COLO668 (cell line): ENCODE measurements around the gene IQSEC1.

ENCODE experiments used
- DNase-seq: peaks from one replicate; lab custom pipeline; 2025; ENCODE audit not compliant: unreplicated experiment; lab: John Stamatoyannopoulos, UW

The IQSEC1 gene

DNA sequence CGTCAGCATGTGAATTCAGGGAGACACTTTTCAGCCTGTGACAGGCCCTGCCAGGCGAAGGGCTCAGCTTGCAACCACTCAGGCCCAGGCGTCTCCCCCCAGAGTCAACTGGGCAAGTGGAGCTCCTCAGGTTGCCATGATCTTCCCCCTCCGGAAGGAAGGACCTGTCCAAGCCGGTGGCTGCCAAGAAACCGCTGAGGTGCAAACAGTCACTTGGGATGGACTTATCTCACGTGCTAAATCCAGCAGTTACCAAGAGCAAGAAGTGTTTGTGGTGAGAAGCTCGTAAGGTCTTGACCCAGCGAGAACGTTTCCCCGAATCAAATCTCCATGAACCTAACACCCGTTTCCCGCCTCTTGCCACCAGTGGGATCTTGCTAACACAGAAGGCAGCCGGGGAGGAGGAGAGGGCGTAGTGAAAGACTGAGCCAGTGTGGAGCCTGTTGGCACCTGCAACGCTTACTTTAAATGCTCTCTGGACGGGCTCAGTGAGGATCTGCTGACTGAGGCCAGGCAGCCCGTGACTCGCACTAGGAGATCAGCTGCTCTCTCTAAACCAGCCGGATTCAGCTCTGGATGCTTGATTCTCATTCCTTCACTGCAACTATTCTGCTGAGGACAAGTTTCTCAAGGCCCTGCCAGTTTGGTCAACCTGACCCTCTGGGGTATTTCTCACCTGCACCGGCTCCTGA is 39.0 kb downstream of the IQSEC1 start:
- no peak for DNase-seq

DNA sequence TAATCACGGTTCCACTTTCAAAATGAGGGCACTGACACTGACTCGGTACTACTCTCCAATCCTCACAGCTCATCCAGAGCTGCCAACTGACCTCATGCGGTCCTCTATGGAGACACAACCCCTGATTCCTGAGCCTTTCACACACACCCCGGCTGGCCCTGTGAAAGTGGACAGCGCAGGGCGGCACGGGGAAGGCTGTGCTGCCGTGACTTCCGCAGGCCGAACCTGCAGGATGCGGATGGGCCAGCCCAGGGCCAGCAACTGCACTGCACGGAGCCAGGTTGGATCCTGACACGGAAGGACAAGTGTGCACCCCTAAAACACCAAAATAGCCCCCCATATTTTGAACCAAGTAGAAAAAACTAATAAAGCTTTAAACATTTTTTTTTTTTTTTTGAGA is 41.0 kb downstream of the IQSEC1 start:
- no peak for DNase-seq

DNA sequence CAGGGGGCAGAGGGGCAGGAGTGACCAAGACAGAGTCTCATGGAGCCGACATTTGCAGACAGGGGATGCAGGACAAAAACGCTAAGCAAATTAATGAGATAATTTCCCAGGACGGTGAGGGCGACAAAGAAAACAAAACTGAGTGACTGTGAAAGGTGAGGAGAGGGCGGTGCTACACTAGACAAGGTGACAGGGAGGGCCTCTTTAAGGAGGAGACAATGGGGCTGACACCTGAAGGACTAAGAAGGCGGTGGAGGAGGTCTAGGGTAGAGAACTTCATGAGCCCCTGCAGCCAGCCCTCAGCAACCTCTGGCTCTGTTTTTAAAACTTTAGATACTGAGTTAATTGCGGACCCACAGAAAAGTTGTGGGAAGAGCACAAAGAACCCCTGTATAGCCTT is 41.6 kb downstream of the IQSEC1 start:
- DNase-seq = no peak

DNA sequence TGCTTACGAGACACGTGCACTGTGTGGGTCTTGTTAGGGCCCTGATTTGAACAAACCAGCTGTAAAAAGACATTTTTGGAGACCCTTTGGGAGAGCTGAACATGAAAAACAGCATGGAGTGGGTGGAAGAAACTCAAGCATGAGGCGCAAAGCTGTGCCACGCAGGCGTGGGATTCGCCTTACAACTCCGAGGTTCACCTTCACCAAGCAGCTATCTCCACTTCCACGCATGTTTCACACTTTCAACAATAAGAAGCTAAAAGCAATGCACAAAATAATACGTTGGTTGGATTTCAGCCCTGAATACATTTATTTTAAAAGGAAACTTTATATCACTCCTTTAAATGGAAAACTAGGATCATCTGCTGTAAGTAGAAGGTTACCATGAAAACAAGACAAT is 42.5 kb downstream of the IQSEC1 start:
- DNase-seq = no peak

DNA sequence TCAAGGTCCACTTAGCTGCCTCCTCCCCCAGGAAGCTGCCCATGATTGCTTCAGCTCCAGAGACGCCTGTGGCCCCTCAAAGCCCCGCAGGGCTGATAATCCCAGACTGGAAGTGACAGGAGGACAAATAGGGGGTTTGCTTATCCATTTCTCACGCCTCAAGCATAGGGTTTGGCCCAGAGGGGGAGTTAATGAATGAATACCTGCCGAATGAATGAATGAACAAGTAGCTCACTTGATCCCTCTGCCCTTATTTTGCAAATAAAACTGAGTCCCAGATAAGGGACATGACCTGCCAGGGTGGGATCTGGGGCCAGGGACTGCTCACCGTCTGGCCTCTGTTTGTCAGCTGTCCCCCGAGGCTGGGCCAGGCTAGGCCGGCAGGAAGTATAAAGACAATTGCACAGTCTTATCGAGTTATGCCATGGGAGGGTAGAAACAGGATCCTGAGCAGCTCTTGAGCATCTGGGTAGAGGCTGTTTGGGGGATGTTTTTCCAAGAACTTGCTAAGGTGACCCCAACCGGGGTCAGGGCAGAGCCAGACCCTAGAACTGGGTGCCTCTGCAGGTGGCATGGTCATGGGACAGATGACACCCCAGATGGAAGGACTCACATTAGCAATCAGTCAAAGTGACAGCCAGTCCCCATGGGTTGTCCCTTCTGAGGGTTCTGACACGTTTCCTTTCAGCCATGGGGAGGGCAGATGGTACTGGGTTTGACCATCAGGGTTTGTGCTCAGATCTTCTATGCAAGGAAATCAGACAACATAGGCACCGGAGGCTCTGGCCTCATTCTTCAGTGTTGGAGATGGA is 45.0 kb downstream of the IQSEC1 start:
- no peak for DNase-seq

DNA sequence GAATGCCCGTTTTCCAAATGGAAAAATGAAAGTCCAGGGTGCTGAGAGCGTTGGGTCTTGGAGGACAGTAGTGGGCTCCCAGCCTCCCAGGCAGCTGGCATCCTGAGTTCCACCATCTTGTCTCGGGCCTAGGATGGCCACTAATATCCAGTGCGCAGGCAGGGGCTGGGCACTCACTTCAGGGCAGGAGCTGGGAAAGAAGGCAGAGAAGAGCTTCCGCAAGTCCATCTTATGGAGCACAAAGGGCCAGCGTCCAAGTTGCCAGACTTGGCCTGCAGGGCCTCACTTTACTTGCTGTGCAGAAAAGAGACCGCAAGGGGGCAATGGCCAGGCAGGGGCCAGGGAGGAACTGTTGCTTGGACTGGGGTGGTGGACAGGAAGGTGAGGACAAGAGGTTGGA is 46.1 kb downstream of the IQSEC1 start:
- DNase-seq = no peak

DNA sequence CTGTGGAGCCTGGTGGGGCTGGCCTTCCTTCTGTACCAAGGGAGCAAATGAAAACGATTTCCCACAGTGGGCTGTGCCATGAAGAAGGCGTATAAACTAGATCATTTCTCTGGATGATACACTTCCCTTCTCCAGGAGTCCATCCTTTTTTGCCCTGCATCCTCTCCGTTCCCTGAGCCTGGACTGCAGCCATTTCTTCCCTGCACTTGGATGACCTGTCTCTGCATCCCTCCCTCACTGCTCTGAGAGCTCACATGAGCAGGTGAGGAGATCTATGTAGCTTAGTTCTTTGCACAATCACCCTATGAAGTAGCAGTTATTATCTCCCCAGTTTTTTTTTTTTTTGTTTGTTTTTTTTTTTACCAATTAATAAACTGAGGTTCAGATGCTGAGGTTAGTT is 46.7 kb downstream of the IQSEC1 start:
- DNase-seq = no peak

DNA sequence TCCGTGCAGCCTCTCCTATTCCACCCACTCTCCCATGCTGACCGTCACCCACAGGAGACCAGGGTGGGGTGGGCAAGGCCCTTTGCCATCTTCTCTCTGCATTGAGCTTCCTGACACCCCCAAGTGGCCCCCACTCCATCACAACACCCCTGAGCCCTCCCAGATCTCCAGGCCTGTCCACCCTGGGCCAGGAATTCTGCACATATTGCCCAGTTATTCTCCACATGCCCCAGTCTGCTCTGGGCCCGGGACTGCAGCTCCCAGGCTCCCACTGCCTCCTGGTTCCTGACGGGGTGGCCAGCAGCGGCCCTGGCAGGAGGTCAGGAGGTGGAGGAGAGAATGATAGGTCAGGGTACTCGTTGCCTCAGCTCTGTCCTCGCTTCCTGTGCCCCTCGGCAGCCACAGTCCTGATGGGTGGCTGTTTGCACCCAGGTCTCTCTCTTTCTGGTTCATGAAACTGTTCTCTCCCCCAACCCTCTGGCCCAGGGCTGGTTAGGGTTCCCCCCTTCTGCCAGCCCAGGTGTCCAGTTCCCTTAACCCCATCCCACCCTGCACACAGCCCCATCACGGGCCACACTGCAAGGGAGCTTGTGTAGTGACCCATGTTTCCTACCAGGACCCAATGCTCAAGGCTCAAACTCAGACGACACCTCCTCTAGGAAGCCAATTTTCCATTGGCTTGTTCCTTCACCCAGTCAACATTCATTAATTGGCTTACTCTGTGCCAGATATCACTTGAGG is 47.3 kb downstream of the IQSEC1 start:
- DNase-seq = no peak

DNA sequence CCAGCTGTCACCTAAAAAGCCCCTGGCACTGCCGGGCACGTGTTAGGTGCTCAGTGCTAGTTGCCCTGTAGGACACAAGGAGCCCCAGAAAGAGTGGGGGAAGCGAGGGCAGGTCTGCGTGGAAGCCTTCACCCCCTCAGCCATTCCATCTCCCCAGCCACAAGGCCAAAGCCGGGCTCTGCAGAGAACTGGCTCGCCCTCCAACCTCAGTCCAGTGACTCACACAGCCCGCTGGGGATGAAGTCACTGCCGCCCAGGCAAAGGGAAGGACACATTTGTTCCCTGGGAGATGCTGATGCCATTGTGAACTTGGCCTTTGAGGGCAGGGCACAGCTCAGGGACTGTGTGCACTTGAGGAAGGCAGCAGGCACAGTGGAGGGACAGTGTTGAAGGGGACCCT is 48.1 kb downstream of the IQSEC1 start:
- DNase-seq = peak; percentile 38

DNA sequence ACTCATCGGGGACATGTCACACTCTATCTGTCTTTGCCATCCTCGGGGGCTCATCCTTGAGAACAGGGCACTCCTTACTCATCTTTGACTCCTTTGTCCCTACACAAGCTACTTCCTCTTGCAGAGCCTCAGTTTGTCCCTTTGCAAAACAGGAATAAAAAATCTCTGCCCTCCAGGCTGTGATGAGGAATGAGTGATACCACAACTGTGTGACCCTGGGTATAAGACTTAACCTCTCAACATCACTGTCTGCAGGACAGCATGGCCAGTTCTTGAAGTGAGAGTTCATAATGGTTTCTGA is 48.5 kb downstream of the IQSEC1 start:
- no peak for DNase-seq

DNA sequence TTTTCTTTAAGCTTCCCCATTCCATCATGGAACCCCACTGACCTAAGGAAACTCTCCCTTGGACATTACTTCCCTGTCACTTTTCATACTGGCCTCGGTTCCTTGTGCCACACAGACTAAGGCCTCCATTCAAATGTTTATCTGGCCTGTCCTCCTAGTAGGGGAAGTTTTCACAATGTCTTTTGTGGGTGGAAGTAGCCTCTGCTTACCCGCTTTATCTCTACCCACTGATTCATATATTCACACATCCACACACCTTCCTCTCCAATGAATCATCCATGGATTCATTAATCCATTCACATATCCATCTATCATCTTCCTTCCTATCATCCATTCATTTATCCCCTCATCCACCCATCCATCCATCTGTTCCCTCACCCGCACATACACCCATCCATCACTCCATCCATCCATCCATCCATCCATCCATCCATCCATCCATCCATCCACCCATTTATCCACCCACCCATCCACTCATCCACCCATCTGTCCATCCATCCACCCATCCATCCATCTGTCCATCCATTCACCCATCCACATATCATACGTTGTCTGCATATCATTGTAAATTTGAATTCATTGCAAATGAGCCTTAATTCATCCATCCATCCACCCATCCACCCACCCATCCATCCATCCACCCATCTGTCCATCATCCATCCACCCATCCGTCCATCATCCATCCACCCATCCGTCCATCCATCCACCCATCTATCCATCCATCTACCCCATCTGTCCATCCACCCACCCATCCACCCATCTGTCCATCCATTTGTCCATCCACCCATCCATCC is 49.1 kb downstream of the IQSEC1 start:
- no peak for DNase-seq

DNA sequence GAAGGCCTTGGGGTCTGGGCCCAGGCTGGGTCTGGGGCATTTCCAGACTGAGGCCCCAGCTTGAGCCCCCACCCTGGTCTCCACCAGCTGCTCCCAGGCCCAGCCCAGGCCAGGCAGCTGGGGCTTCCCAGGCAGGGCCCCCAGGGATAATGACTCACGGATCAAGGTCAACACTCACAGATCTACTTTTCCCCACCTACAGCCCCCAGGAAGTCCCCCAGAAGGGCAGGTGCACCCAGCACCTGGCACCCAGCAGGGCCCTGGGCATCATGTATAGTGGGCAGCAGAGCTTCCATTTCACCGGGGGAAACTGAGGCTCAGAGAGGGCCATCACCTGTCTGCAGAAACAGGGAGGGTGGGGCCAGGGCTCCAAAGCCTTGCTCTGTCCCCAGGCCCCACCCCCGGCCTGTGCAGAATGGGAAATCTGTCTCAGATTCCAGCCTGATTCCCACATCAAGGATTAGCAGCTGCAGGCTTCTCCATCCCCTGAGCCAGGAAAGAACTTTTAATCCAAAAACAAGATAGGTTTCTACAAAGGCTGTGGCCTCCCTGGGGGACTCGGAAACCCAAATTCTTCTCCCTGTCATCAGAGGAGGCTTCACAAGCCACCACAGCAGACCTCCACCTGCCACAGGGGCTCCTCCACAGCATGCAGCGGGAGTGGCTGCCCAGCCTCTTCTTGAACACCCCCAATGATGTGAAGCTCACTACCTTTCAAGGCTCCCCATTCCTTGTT is 49.8 kb downstream of the IQSEC1 start:
- DNase-seq = peak; percentile 84

DNA sequence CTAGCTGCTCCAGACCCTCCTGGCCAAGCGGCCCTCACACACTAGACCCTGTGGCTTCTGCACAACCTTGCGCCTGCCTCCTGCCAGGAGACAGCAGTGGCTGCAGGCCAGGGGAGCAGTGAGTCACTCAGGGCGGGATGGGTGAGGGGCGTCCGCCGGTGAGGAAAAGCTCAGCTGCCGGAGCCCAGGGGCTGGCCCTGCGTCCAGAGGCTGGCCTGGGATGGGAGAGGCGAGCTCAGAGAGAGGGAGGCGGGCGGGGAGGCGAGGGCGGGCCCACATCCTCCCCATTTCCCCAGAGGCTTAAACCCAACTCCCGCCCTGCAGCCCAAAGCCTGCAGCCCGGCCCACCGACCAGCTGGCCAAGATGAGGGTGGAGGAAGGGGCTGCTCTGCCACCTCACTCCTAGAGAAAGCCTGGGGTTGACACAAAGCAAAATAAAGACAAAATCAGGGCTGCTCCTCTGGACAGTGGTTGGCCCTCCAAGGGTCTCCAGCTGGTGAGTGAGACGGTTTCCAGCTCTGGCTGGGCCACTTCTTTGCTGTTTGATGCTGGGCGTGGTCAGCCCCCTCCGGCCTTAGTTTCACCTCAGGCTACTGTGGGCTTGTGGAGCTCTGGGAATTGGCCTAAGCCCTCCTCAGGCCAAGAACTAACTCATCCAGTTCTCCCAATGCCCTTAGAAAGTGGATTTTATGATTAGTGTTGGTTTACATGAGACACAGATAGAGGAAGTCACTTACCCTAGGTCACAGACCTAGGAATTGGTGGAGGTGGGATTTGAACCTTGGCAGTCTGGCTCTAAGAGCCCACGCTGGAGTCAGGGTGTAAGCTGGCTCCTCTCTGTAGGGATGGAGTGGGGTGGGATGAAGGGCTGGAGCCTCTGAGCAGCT is 50.6 kb downstream of the IQSEC1 start:
- DNase-seq = peak; percentile 80

DNA sequence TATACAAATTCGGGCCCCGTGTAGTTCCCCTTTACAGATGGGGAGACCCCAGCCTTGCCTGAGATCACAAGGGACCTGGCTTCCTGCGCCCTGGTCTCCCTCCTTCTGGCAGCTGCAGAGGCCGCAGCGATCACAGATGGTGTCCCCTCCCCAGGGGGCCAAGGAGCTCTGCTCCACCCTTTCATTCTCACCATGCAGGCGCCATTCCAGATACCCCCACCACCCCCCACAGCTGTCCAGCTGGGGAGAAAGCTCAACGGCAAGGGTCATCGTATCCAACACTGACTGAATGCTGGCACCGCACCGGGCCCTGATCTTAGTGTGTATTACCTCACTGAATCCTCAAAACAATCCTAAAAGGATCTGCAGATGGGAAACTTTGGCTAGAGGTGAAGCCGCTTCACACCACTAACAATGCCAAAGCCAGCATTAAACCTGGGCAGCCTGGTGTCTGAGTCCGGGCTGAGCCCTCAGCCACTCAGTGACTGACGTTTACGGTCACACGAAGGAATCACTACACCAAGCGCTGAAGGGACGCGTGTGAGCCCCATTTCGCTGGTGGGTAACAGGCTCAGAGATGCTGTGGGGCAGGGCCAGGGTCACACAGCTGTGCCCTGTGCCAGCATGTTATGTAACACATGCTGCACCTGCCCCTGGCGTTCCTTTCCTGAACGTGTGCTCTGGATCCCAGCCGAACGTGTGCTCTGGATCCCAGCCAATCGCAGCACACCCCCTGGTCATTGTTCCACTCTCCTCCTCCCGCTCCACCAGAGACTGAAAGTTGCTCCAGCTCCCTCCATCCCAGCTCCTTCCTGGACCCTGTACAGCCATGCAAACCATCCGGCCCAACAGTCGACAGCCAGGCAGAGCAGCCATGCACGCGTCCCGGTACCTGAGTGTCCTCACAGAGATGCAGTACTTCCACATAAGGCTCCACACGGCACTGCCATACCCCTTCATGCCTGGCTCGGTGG is 51.8 kb downstream of the IQSEC1 start:
- peak; percentile 83 for DNase-seq

DNA sequence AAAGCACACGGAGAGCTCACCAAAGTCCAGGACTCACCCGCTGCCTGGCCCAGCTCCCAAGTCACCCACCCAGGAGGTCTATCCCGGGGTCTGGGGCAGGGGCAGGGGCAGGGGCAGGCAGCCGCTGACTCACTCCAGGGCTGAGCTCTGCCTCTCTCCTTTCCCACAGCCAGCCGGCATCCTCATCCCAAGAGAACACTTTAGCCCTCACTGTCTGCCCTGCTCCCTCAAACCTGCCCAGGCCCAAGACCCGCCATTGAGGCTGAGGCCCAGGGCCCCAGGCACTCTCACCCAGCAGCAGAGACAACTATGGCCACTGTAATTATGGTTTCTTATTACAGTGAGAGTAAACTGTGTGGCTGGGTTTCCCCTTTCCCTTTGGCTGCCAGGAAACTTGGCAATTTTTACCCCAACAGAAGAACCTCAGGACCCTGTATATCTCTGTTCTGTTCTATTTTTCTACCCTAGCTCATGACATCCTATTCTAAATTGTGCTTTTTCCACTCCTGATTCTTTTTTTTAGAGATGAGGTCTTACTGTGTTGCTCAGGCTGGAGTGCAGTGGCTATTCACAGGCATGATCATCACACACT is 53.0 kb downstream of the IQSEC1 start:
- DNase-seq = peak; percentile 25

DNA sequence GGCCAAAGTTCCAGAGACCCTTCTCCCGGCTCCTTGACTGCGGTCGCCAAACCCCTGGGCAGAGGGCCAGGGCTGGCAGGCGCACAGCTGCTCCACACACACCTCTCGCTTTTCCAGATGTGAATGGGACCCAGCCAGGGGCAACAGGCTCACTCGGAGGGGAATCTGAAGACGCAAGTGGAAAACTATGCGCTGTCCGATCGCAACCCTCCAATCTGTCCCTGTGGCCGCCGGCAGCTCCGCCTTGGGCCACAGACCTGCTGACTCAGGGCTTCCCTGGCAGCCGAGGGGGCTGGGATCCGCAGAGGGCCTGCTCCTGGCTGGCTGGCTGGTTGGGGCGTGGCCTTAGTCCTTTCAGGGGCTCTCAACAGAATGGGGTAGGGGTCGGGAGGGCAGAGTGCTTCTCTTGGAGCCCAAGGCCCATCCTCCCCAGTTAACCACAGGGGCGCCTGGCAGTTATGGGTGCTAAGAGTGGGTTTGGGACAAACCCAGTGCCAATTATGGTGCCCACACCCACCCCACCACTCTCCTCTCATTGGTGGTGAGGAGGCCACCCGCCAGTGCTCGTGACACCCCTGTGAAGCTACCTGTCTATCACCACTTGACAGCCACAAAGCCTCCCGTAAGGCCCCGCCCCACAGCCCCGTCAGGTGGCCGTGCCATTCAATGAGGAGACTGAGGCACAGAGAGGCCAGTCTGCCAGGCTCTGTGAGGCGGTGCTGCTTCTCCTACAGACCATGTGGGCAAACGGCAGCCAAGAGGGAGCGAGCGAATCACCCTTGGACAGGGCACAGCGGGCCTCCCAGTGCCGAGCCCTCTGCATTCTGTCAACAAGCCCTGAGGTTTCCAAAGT is 53.8 kb downstream of the IQSEC1 start:
- peak; percentile 47 for DNase-seq

DNA sequence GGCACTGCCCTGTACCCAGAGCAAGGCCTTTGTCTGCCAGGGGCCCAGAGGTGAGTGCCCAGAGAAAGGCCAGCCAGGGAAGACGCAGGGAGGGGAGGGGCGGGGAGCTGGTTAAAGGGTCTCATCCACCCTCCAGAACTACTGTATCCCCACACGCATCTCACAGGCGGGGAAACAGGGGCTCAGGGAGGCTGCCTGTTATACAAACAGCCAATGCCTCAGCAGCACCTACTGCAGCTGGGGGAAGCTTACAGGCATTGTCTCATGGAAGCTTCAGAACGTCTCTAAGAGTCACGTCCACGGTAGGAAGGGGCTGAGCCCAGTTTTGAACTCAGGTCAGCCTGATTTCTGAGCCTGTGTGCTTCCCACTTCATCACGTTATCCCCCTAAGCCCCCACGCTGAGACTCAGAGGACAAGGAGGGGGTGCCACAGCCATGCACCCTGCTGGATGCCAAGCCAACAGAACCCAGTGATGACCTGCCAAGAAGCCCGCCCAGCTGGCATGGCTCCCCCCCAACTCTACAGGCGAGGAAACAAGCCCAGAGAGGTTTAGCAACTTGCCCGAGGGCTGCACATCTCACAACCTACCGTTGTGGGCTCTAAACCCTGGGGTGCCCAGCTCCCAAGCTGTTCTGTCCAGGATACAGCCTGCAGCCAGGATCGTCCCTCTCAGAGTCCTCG is 54.5 kb downstream of the IQSEC1 start:
- no peak for DNase-seq
